ENCODE data around the gene P2RX3.
"Not testable (repeated sequence)": the region's sequence is repeated elsewhere in the genome, so short reads cannot be mapped to it uniquely, and the experiment has no call there.

P2RX3 gene

DNA sequence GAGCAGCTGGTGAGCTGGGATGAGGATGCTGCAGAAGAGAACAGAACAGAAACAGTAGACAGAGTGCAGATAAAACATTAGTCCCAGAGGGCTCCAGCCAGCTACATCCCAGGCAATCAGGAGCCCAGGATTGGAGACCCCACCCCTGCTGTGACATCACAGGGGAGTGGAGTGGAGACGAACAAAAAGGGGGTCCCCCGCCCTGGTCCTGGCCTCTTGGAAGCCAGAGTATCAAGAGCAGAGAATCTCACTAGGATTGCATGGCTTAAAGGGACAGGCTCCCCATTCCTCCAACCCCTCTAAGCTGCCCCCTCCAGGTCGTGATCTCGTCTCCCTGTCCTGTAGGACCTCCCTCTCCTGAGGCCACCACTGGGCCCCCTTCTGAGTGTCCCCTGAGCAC is at the start of gene P2RX3:
TSS of gene P2RX3 (plus strand) at position 211 of the 400 bp plus-strand sequence. CDS start 199 bp downstream, outside the sequence.
- DNase-seq, result no peak

DNA sequence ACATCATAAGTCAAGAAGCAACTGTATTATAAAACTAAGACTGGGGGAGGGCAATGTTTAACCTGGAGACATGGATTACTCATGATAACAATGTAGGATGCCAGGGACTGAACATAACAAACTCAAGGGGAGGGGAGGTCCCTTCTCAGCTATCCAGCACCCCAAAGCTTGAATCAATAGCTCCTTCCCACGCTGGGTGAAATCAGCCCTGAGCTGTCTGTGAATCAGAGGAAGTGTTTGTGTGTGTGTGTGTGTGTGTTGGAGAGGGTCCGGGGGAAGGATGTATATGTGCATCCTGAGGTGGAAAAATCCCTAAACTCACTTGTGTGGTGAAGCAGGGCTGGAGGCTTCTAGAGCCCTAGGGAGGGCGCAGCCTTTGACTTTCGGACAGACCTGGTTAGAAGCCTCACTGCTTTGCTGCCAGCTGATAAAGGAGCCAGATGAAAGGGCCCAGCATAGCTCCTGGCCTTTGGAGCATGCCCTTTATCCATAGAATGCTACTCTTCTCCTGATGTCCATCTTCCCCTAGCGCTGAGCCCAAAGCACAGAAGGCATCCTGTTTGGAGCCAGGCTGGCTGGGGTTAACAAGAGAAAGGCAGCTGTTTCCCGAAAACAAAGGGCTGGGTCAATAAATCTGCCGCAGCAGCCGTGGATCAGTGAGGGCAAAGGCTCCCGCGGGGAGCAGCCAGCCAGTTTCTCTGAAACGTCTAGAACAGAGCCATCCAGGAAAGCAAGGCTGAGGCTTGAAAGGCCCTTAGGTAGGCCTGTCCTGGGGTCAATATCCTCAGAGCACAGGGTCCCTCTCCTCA is 49.2 kb upstream of the P2RX3 start:
- DNase-seq, result no peak

DNA sequence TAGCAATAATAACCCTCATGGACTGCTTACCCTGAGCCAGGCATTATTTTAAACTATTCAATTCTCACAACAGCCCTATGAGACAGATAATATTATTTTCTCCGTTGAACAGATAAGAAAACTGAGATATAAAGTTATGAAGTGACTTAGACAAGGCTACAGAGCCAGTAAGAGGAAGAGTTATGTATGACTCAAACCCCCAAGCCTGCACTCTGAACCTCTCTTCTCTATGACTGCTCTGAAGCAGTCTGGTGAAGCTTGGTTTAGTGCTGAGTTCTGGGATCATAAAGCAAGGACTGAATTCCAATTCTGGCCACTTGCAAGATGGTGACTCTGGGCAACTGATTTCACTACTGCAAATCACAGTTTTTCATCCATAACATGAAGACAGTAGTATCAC is 47.9 kb upstream of the P2RX3 start:
- DNase-seq, result no peak

DNA sequence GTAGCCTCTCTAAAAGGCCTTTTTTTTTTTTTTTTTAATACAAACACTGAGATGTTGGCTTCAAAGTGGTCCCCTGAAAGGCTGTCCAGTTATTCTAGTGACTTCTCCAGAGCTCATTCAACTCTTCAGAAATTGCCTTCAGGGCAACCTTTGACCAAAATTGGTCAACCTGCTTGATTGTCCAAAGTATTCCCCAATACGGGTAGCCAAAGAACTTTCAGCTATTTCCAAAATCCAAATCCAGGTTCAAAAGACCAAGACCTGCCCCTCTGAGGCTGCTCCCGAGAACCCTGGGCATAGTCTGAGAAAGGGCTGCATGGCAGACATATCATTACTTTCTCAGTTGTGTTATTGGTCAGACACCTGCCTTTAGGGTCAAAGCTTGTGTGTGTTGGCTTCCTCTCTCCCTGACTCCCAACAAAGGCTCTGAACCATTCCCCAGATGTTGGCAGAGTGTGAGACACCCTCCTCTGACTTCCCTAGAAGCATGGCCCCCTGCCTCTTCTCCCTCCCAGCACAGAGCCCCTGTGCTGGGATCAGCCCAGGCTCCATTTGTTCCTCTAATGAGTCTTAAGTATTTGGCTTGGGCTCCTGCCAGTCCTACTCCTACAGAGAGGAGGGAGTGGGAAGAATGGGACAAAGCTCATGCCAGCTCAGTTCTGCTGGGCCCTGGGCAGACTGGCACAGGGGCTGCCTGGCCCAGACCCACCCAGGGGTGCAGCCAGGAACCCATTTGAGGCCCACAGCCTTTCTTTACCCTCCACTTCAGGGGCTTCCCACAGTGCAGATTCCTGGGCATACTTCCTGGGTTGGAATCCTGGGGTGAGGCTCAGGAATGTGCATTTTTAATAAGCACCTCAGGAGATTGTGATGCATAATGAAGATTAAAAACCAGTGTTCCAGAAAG is 43.7 kb upstream of the P2RX3 start:
- no peak for DNase-seq

- DNase-seq, result not testable (repeated sequence)
Observed at GRCh38 chr11:57296205-57296604, 41.9 kb upstream of the P2RX3 start.

- DNase-seq, result no peak
Observed at GRCh38 chr11:57297221-57297620, 40.9 kb upstream of the P2RX3 start.

DNA sequence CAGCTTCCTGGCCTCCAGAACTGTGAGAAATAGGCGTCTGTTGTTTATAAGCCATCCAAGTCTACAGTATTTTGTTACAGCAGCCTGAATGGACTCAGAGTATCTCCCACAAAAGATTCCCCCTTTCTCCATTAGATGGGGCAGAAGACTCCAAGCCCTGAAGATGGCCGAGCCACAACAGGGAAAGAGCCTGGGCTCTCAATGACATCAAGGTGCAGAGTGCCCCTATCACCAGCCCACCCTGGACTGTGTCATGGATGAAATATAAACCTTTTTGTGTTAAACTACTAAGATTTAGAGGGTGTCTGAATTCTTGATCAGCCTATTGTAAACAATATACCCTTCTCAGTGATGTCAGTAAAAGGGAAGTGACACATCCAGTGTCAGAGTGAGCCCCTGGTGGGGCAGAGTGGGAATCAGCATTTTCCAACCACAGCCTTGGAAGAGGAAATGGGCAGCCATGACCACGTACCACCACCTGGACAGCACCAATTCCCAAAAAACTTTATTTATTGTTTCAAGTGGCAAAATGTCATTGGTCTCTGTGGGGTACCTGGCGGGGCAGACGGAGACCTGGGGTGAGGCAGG is 38.9 kb upstream of the P2RX3 start:
- no peak for DNase-seq

GRCh38 chr11:57300785-57301184 is 37.4 kb upstream of the P2RX3 start:
- no peak for DNase-seq

DNA sequence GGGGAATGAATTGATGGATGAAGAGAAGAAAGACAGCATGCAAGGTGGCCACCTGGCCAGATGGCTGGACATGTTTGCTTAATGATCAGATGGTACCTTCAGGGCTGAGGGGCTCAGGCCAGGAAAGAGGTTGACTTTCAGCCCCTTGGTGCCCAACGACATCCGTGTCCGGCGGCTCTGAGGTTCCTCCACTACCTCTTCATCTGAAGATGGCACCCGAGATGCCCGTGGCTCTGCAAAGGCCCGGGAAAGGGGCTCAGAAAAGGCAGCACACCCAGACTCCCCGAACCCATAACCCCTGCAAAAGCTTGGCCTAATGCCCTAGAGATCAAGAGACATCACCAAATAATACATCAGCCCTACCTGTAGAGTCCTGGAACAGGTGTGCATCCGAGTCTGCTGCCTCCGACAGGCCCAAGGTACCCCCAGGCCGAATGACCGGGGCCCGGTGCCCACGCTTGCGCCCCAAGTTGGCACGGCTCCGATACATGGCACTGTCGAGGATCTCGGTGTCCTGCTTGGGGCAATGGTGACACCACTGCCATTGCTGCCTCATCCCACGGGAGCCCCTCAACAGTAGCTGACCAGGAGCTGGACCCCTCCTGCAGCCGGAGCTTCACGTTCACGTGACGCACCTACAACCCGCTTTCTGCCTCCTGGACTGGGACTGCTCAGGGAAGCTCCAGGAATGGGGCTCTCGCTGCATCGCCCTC is 36.3 kb upstream of the P2RX3 start:
- no peak for DNase-seq

GRCh38 chr11:57302489-57302888 is 35.7 kb upstream of the P2RX3 start:
- no peak for DNase-seq

- DNase-seq, result no peak
Observed at GRCh38 chr11:57303280-57303989, 34.7 kb upstream of the P2RX3 start.

- no peak for DNase-seq
Observed at GRCh38 chr11:57303990-57304579, 34.1 kb upstream of the P2RX3 start.

DNA sequence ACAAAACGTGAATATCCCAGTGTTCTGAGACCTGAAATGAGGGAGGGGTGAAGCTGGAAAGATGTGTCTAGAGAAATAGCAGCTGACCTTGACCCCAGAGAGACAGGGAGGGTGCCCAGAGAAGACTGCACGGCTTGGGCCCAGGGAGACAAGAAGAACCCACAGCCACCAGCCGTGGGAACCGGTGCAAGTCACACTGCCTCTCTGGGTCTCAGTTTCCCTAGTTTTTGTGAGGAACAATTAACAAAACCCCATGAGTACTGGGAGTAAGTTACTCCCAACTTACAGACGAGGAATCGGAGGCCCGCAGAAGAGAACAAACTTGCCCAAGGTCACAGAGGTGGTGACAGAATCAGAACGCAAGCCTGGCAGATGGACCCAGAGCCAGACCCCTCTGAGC is 32.6 kb upstream of the P2RX3 start:
- DNase-seq, result no peak

- DNase-seq, result no peak
Observed at GRCh38 chr11:57306161-57306876, 31.8 kb upstream of the P2RX3 start.

- no peak for DNase-seq
Observed at GRCh38 chr11:57306940-57307565, 31.1 kb upstream of the P2RX3 start.

DNA sequence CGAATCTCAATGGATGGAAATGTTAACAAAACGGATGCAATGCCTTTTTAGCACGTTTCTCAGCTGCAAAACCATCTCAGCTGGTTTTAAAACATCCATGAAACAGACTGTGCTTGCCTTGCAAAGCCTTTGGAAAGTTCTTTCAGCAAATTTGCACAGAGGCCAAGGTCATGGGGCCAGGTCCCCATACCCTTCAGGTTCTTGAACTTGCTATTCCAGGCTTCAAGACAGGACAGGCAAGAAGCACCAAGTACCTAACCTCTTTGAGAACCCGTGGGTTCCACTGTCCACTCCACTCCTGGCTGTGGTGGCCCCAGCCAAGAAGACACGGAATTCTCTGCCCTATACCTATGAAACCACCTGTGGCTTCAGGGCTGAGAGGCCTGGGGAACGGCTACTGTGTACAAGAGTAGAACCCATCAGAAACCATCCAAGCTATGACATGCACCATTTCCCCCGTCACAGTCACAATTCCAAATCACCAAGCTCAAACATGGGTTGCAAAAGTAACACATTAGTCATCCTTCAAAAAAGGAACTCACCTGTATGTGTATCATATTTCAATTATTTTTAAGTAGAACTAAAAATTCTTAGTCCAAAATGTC is 30.4 kb upstream of the P2RX3 start:
- no peak for DNase-seq

- no peak for DNase-seq
Observed at GRCh38 chr11:57308426-57309060, 29.6 kb upstream of the P2RX3 start.

GRCh38 chr11:57309106-57310059 is 28.8 kb upstream of the P2RX3 start:
- DNase-seq, result no peak
